SK-N-SH (cell line): ENCODE results near the gene TUBA1A. TPM values are rescaled to one million over a fixed set of nuclear protein-coding genes. Genes with fewer than 3 reads are reported as not detected.

Experiments
- CTCF ChIA-PET: fragments of 300-600, 350-600 bp; formaldehyde crosslinking; extraction: SDS; loops from one replicate; lab custom pipeline; 2021; lab: Yijun Ruan, JAX
- POLR2A ChIA-PET: fragments of 350-600 bp; sonication (Branson Sonifier 250); formaldehyde crosslinking; extraction: SDS; loops from one replicate; lab custom pipeline; 2020; ENCODE audit warnings: antibody characterized with exemption, inconsistent platforms; lab: Yijun Ruan, JAX
- DNase-seq: peaks from one replicate; pipeline ENCODE4 v3.0.0; 2012
- H2AFZ ChIP-seq: fragments of 200-600 bp; sonication (generic); 2 replicates; pipeline ENCODE4 v1.8.1; 2016; ENCODE audit warnings: antibody characterized with exemption, mild to moderate bottlenecking, low read depth
- H3F3A ChIP-seq: fragments of 200-600 bp; sonication (generic); replicated peaks from 2 replicates; pipeline ENCODE3; 2016; ENCODE audit warnings: antibody characterized with exemption, mild to moderate bottlenecking; ENCODE audit not compliant: insufficient read depth
- H3K27ac ChIP-seq, 2 experiments: fragments of 200-500 bp in 1 of 2; fragments of 200-600 bp in 1 of 2; sonication (Bioruptor generic) in 1 of 2; sonication (generic), shearing (Covaris generic) in 1 of 2; 2 replicates each; pipeline versions ENCODE4 v1.5.1 to v1.6.1; 2014 to 2016; ENCODE audit warnings: low read depth in 2 of 2, inconsistent platforms in 1 of 2, low read length in 1 of 2, mild to moderate bottlenecking in 1 of 2, mixed read lengths in 1 of 2
- H3K27me3 ChIP-seq: fragments of 200-600 bp; sonication (generic), shearing (Covaris generic); 2 replicates; pipeline ENCODE4 v1.6.1; 2016; ENCODE audit warnings: mixed run types; ENCODE audit not compliant: insufficient read depth
- H3K36me3 ChIP-seq, 2 experiments: fragments of 200-500 bp in 1 of 2; fragments of 200-600 bp in 1 of 2; sonication (Bioruptor generic) in 1 of 2; sonication (generic) in 1 of 2; replicated peaks in 1 of 2; 2 replicates each; pipeline versions ENCODE3 to v1.5.1; 2014 to 2016; ENCODE audit warnings: low read length in 1 of 2, mild to moderate bottlenecking in 1 of 2; ENCODE audit not compliant: insufficient read depth in 2 of 2, control insufficient read depth in 1 of 2
- H3K4me1 ChIP-seq, 2 experiments: fragments of 200-500 bp in 1 of 2; fragments of 200-600 bp in 1 of 2; sonication (Bioruptor generic) in 1 of 2; sonication (generic), shearing (Covaris generic) in 1 of 2; 2 replicates each; pipeline versions ENCODE4 v1.5.1 to v1.6.1; 2014 to 2016; ENCODE audit warnings: low read depth in 1 of 2, low read length in 1 of 2, mixed run types in 1 of 2; ENCODE audit not compliant: insufficient read depth in 2 of 2, control insufficient read depth in 1 of 2
- H3K4me2 ChIP-seq: fragments of 200-600 bp; sonication (generic), shearing (Covaris generic); 2 replicates; pipeline ENCODE4 v1.6.1; 2017; ENCODE audit warnings: mixed run types
- H3K4me3 ChIP-seq, 2 experiments: fragments of 200-500 bp in 1 of 2; fragments of 200-600 bp in 1 of 2; sonication (Bioruptor generic) in 1 of 2; sonication (generic), shearing (Covaris generic) in 1 of 2; 2 replicates each; pipeline versions ENCODE4 v1.5.1 to v1.8.1; 2014 to 2016; ENCODE audit warnings: low read depth in 2 of 2, inconsistent platforms in 1 of 2, low read length in 1 of 2, mild to moderate bottlenecking in 1 of 2, mixed read lengths in 1 of 2, moderate library complexity in 1 of 2
- H3K79me2 ChIP-seq: fragments of 200-600 bp; sonication (generic); 2 replicates; pipeline ENCODE4 v1.8.1; 2017; ENCODE audit warnings: mild to moderate bottlenecking; ENCODE audit not compliant: insufficient read depth
- H3K9ac ChIP-seq: fragments of 200-600 bp; sonication (generic); 2 replicates; pipeline ENCODE4 v1.6.1; 2017; ENCODE audit warnings: mixed run types
- H3K9me2 ChIP-seq: fragments of 200-600 bp; sonication (generic); 2 replicates; pipeline ENCODE4 v1.6.1; 2017; ENCODE audit warnings: mixed run types
- H3K9me3 ChIP-seq: fragments of 200-600 bp; sonication (generic); 2 replicates; pipeline ENCODE4 v1.6.1; 2017; ENCODE audit warnings: mixed run types, mild to moderate bottlenecking, moderate library complexity
- H4K20me1 ChIP-seq: fragments of 200-600 bp; sonication (generic); 2 replicates; pipeline ENCODE4 v1.6.1; 2017; ENCODE audit warnings: mild to moderate bottlenecking, mixed run types; ENCODE audit not compliant: insufficient read depth
- CTCF ChIP-seq: fragments of 200-600 bp; sonication (generic); IDR thresholded peaks from 2 replicates; pipeline ENCODE4 v1.6.1; 2017; ENCODE audit warnings: antibody characterized with exemption, mild to moderate bottlenecking, moderate library complexity
- GABPA ChIP-seq: IDR thresholded peaks from 2 replicates; pipeline ENCODE4 v1.4.0; 2012; ENCODE audit warnings: low read depth, mild to moderate bottlenecking
- NRF1 ChIP-seq: IDR thresholded peaks from 2 replicates; pipeline ENCODE4 v1.6.1; 2012; ENCODE audit warnings: low read depth, mild to moderate bottlenecking, low read length
- PBX3 ChIP-seq: IDR thresholded peaks from 2 replicates; pipeline ENCODE4; 2012
- RAD21 ChIP-seq: IDR thresholded peaks from 2 replicates; pipeline ENCODE4 v1.6.1; 2012; ENCODE audit warnings: mild to moderate bottlenecking, low read length
- WGBS: methylation state at CpG from one replicate; pipeline ENCODE4 v1.1.6; 2017; ENCODE audit warnings: low lambda C conversion rate; 5-methylcytosine and 5-hydroxymethylcytosine counted together
- polyA plus RNA-seq, 3 experiments: library from polyadenylated mRNA; depleted of rRNA; stranded (reverse); fragments of >200 nt; gene quantifications; 2 replicates each; pipeline ENCODE4 v1.2.3, GENCODE V29; 2012
- TF ChIP-seq, protein P1 (sequence below): fragments of 150-350 bp; IDR thresholded peaks from 2 replicates; pipeline ENCODE4 v1.6.1; 2017; ENCODE audit warnings: antibody characterized with exemption, low read length, low read depth, borderline replicate concordance
- TF ChIP-seq, protein P2 (sequence below): IDR thresholded peaks from 2 replicates; pipeline ENCODE4 v1.6.1; 2012; ENCODE audit warnings: mild to moderate bottlenecking, low read depth, low read length, moderate library complexity

TUBA1A gene
- polyA plus RNA-seq, 1 of the 3 experiments (the other 2 are of a cell fraction) = 1,427 TPM

GRCh38 chr12:49144384-49144783, 44.5 kb downstream of the TUBA1A start:
- 89% methylated on average over 2 of the region's 2 CpGs for WGBS
- Histone ChIP-seq H3K9me2 (no peaks in the 10 kb centered on the region), H3K9ac (no peak overlapping the region), H3K27ac (no peak overlapping the region), H3F3A (no peaks in the 10 kb centered on the region), H3K79me2 (no peaks in the 10 kb centered on the region), H3K4me2 (no peak overlapping the region), H3K27me3 (no peaks in the 10 kb centered on the region), H3K4me1 (no peaks in the 10 kb centered on the region), H3K9me3 (no peaks in the 10 kb centered on the region), H2AFZ (no peak overlapping the region), H4K20me1 (no peaks in the 10 kb centered on the region), H3K4me3 (no peak overlapping the region), H3K36me3 (no peaks in the 10 kb centered on the region)
- DNase-seq = no peak
- POLR2A ChIA-PET = interaction anchor here (0.8 kb wide), 1 partner anchor 13 kb away, joined by 5 read pairs; the partner anchor contains the start of gene TUBA1B
- CTCF ChIA-PET = interaction anchor here (0.6 to 1.9 kb wide), 2 partner anchors 14 to 91 kb away, joined by 4 to 7 read pairs; partner anchors contain the start of gene TUBA1B
- TF ChIP-seq RAD21 = no peak

DNA sequence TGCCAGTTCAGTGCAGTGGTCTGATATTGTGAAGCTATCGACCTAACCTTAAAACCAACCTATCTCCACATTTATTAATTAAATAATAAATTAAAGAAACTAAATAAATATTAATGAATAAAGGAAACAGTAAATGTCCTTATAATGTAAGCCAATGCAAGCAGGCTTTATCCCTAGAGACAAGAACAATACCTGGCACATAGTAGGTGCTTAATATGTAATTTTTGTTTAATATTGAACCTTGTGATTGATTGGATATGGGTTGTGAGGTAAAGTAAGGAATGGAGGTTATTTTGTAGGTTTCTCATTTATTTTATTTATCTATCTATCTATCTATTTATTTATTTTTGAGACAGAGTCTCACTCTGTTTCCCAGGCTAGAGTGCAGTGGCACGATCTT, 49.9 kb downstream of the TUBA1A start:
- TF ChIP-seq CTCF (no peak), GABPA (no peak), NRF1 (no peak), PBX3 (no peak)
- TF ChIP-seq, protein P1, sequence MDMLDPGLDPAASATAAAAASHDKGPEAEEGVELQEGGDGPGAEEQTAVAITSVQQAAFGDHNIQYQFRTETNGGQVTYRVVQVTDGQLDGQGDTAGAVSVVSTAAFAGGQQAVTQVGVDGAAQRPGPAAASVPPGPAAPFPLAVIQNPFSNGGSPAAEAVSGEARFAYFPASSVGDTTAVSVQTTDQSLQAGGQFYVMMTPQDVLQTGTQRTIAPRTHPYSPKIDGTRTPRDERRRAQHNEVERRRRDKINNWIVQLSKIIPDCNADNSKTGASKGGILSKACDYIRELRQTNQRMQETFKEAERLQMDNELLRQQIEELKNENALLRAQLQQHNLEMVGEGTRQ = no peak
- TF ChIP-seq, protein P2, sequence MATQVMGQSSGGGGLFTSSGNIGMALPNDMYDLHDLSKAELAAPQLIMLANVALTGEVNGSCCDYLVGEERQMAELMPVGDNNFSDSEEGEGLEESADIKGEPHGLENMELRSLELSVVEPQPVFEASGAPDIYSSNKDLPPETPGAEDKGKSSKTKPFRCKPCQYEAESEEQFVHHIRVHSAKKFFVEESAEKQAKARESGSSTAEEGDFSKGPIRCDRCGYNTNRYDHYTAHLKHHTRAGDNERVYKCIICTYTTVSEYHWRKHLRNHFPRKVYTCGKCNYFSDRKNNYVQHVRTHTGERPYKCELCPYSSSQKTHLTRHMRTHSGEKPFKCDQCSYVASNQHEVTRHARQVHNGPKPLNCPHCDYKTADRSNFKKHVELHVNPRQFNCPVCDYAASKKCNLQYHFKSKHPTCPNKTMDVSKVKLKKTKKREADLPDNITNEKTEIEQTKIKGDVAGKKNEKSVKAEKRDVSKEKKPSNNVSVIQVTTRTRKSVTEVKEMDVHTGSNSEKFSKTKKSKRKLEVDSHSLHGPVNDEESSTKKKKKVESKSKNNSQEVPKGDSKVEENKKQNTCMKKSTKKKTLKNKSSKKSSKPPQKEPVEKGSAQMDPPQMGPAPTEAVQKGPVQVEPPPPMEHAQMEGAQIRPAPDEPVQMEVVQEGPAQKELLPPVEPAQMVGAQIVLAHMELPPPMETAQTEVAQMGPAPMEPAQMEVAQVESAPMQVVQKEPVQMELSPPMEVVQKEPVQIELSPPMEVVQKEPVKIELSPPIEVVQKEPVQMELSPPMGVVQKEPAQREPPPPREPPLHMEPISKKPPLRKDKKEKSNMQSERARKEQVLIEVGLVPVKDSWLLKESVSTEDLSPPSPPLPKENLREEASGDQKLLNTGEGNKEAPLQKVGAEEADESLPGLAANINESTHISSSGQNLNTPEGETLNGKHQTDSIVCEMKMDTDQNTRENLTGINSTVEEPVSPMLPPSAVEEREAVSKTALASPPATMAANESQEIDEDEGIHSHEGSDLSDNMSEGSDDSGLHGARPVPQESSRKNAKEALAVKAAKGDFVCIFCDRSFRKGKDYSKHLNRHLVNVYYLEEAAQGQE = no peak
- H3K9me3 ChIP-seq = no peaks in the 10 kb centered on the region
- H3K4me2 ChIP-seq = no peak overlapping the region
- WGBS = 74% methylated on average over 2 of the region's 2 CpGs
- H3K4me1 ChIP-seq = no peaks in the 10 kb centered on the region
- H3K79me2 ChIP-seq = peaks cover 9% of the 10 kb centered on the region
- no peaks in the 10 kb centered on the region for H3K27me3 ChIP-seq
- no peaks in the 10 kb centered on the region for H3K36me3 ChIP-seq
- POLR2A ChIA-PET = interaction anchor here (1.5 to 3.7 kb wide), 2 partner anchors 8 to 49 kb away, joined by 3 to 15 read pairs; partner anchors contain the start of gene TUBA1B
- H3K4me3 ChIP-seq = no peak overlapping the region
- H3K9me2 ChIP-seq = no peaks in the 10 kb centered on the region
- no peak for DNase-seq
- H3K9ac ChIP-seq = no peak overlapping the region
- H3F3A ChIP-seq = no peaks in the 10 kb centered on the region
- no peak overlapping the region for H3K27ac ChIP-seq
- no peak overlapping the region for H2AFZ ChIP-seq
- CTCF ChIA-PET = interaction anchor here (1.0 to 1.2 kb wide), 3 partner anchors 8 to 76 kb away, joined by 3 read pairs; no protein-coding TSS in a partner anchor
- H4K20me1 ChIP-seq = no peaks in the 10 kb centered on the region
